NCI-H345 treated with DMSO at 0.1 percent for 48 hours (cell line): ENCODE data around the gene GYS2.
A peak's percentile ranks its signal among the peaks of the same experiment; 100 is the strongest.

Experiments used
- DNase-seq: peaks from one replicate; lab custom pipeline; 2025; ENCODE audit not compliant: unreplicated experiment; lab: John Stamatoyannopoulos, UW

GYS2 gene

GRCh38 chr12:21558100-21558679 is 46.5 kb downstream of the GYS2 start:
- no peak for DNase-seq

- DNase-seq: no peak
Measured at GRCh38 chr12:21553329-21553675, 51.3 kb downstream of the GYS2 start.

- no peak for DNase-seq
Measured at GRCh38 chr12:21552635-21553328, 51.9 kb downstream of the GYS2 start.

- peak; percentile 27 for DNase-seq
Measured at GRCh38 chr12:21551841-21552465, 52.7 kb downstream of the GYS2 start.

GRCh38 chr12:21547437-21547836 is 57.2 kb downstream of the GYS2 start:
- DNase-seq: no peak

- no peak for DNase-seq
Measured at GRCh38 chr12:21546716-21547115, 57.9 kb downstream of the GYS2 start.

- no peak for DNase-seq
Measured at GRCh38 chr12:21545557-21545956, 59.1 kb downstream of the GYS2 start.

- DNase-seq: no peak
Measured at GRCh38 chr12:21543151-21543550, 61.5 kb downstream of the GYS2 start.

- DNase-seq: no peak
Measured at GRCh38 chr12:21542403-21542802, 62.2 kb downstream of the GYS2 start.

GRCh38 chr12:21541773-21542172 is 62.9 kb downstream of the GYS2 start:
- peak; percentile 84 for DNase-seq

- peak; percentile 43 for DNase-seq
Measured at GRCh38 chr12:21539797-21540196, 64.8 kb downstream of the GYS2 start.

- no peak for DNase-seq
Measured at GRCh38 chr12:21538061-21538653, 66.5 kb downstream of the GYS2 start.

GRCh38 chr12:21529456-21529855 is 75.2 kb downstream of the GYS2 start:
- no peak for DNase-seq

- no peak for DNase-seq
Measured at GRCh38 chr12:21528953-21529352, 75.7 kb downstream of the GYS2 start.

GRCh38 chr12:21527451-21528180 is 77.0 kb downstream of the GYS2 start:
- peak; percentile 89 for DNase-seq

- peak; percentile 74 for DNase-seq
Measured at GRCh38 chr12:21526721-21527345, 77.8 kb downstream of the GYS2 start.

GRCh38 chr12:21526053-21526452 is 78.6 kb downstream of the GYS2 start, which contains the start of gene SPX:
Gene SPX (plus strand): TSS chr12:21526296. CDS start chr12:21526473, 177 bp downstream.
- no peak for DNase-seq

GRCh38 chr12:21523148-21523547 is 81.5 kb downstream of the GYS2 start:
- DNase-seq: no peak

- DNase-seq: no peak
Measured at GRCh38 chr12:21521541-21521940, 83.1 kb downstream of the GYS2 start.

- DNase-seq: no peak
Measured at GRCh38 chr12:21518451-21518850, 86.2 kb downstream of the GYS2 start.

- DNase-seq: no peak
Measured at GRCh38 chr12:21516281-21516680, 88.4 kb downstream of the GYS2 start.
